CD4-positive, CD25-positive, alpha-beta regulatory T cell (primary cell): Measurements from ENCODE around the gene ARHGEF28. TPM values are rescaled to one million over a fixed set of nuclear protein-coding genes. Genes with fewer than 3 reads are reported as not detected.

ENCODE experiments used
- ATAC-seq, 2 donors: fragments of 150-1000 bp; cut with Tn5 transposase; one replicate each; pipeline ENCODE4 v1.10.0; 2021; ENCODE audit warnings: low read depth in 2 of 2, moderate number of reproducible peaks in 2 of 2, moderate library complexity in 1 of 2
- DNase-seq, 3 donors: peaks; one replicate each; pipeline versions ENCODE4 v3.0.0 to v3.0.0-alpha.2; 2012 to 2022; ENCODE audit warnings: mixed read lengths in 1 of 3
- H3K27ac ChIP-seq: one replicate; pipeline ENCODE4 v1.7.0; 2013; ENCODE audit warnings: mild to moderate bottlenecking, low read length; ENCODE audit not compliant: insufficient read depth, poor library complexity, severe bottlenecking
- H3K27me3 ChIP-seq: one replicate; pipeline ENCODE4 v1.7.0; 2013; ENCODE audit warnings: low read length; ENCODE audit not compliant: control insufficient read depth, insufficient read depth
- H3K36me3 ChIP-seq: one replicate; pipeline ENCODE4 v1.7.0; 2013; ENCODE audit warnings: mild to moderate bottlenecking, low read length, moderate library complexity; ENCODE audit not compliant: control insufficient read depth, insufficient read depth
- H3K4me1 ChIP-seq: 2 replicates; pipeline ENCODE4 v1.7.0; 2013; ENCODE audit warnings: mild to moderate bottlenecking, low read length; ENCODE audit not compliant: insufficient read depth, control insufficient read depth, poor library complexity, severe bottlenecking
- H3K4me3 ChIP-seq: one replicate; pipeline ENCODE4 v1.7.0; 2013; ENCODE audit warnings: low read depth, mild to moderate bottlenecking, low read length, moderate library complexity
- H3K9me3 ChIP-seq, 2 experiments: 1 replicate in 1 of 2; 2 replicates in 1 of 2; pipeline ENCODE4 v1.7.0; 2013; ENCODE audit warnings: low read length in 2 of 2, mild to moderate bottlenecking in 1 of 2, moderate library complexity in 1 of 2; ENCODE audit not compliant: control insufficient read depth in 2 of 2
- H3K27ac Mint-ChIP-seq, 3 donors: one replicate each; pipeline ENCODE4 v1.8.0; 2020 to 2022; ENCODE audit warnings: mild to moderate bottlenecking in 3 of 3, mixed read lengths in 3 of 3, moderate library complexity in 2 of 3
- H3K27me3 Mint-ChIP-seq: one replicate; pipeline ENCODE4 v1.8.0; 2022; ENCODE audit warnings: mild to moderate bottlenecking, mixed read lengths
- H3K36me3 Mint-ChIP-seq: one replicate; pipeline ENCODE4 v1.8.0; 2020; ENCODE audit warnings: mixed read lengths
- H3K4me1 Mint-ChIP-seq, 4 donors: one replicate each; pipeline ENCODE4 v1.8.0; 2020 to 2022; ENCODE audit warnings: mixed read lengths in 4 of 4, mild to moderate bottlenecking in 1 of 4
- H3K4me3 Mint-ChIP-seq, 4 donors: one replicate each; pipeline ENCODE4 v1.8.0; 2020 to 2022; ENCODE audit warnings: mild to moderate bottlenecking in 4 of 4, mixed read lengths in 4 of 4, moderate library complexity in 3 of 4
- H3K9me3 Mint-ChIP-seq, 7 donors: one replicate each; pipeline ENCODE4 v1.8.0; 2020 to 2022; ENCODE audit warnings: mixed read lengths in 7 of 7, mild to moderate bottlenecking in 3 of 7, moderate library complexity in 2 of 7
- polyA plus RNA-seq, 4 donors: library from polyadenylated mRNA; unstranded; fragments of 300-500 nt; fragmentation: Illumina TruSeq; gene quantifications; one replicate each; pipeline ENCODE4 v1.2.3, GENCODE V29; 2021
- total RNA-seq: library from RNA; stranded (reverse); gene quantifications from one replicate; pipeline ENCODE4 v1.2.3, GENCODE V29; 2022

The ARHGEF28 gene
- total and polyA plus RNA-seq, 5 donors from 2014 or later, result not detected

DNA sequence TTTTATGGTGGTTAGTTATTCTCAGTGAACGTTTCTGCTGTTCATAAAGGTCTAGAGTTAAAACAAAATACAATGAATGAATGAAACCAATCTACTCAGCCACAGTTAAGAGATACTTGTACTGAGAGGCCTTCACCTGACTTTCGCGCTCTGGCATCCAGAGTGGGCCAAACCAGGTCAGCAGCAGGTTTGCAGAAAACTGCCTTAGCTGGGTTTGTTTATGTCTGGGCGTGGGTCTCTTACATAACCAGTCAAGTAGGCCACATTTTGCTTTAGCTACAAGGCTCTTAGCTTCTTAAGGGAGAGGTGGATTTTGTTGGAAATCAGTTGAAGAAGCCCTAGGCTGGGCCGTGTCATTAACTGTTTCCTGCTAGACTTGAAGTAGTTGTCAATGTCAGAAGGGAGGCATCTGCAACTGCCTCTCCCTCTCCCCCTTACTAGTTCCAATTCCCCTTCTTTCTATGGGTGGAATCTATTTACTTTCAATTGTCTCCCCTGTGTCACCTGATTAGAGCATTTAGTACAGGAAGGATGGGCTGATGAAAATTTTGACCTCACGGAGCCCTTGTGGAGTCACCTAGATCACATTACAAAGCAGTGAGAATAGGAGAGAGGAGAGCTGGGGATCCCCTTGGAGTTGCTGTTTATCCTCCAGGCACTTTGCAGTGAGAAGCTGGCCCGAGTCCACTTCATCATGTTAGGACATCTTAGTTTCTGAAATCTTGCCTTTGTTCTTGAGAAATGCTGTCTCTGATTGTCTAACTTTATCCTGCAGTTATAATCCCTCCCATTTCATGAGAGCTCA lies 200.5 kb downstream of the ARHGEF28 start:
- Histone ChIP-seq H3K27ac (no peak overlapping the region), H3K4me1 (no peaks in the 10 kb centered on the region), H3K4me3 (no peak overlapping the region), H3K36me3 (no peaks in the 10 kb centered on the region), H3K27me3 (peaks cover 5% of the 10 kb centered on the region), H3K9me3 (no peaks in the 10 kb centered on the region)
- Mint-ChIP-seq H3K4me3 (no peak overlapping the region), H3K36me3 (no peaks in the 10 kb centered on the region), H3K27me3 (no peaks in the 10 kb centered on the region), H3K27ac (no peak overlapping the region), H3K4me1 (no peaks in the 10 kb centered on the region), H3K9me3 (peaks cover 0 to 1% (median 0%) of the 10 kb centered on the region in 7 donors)
- no peak for DNase-seq
- no peak for ATAC-seq

DNA sequence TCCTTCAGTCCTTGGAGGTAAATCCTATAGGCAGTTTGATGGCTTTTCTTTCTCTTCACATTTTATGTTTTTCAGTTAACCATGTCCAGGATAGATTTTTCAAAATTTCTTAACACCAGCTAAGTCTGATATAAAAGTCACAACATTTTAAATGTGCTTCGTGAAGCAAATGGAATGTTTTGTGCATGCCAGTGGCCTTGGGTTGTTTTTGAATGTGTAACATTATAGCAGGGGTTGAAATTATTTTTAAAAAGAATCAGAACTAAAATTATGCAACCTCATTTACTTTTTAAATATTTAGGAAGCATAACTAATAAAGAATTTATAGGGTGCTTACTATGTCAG lies 201.1 kb downstream of the ARHGEF28 start:
- ATAC-seq (no peak), DNase-seq (no peak)
- H3K9me3 Mint-ChIP-seq, result peaks cover 0 to 1% (median 0%) of the 10 kb centered on the region in 7 donors
- Histone ChIP-seq H3K4me3 (no peak overlapping the region), H3K27ac (no peak overlapping the region), H3K36me3 (no peaks in the 10 kb centered on the region), H3K4me1 (no peaks in the 10 kb centered on the region), H3K9me3 (no peaks in the 10 kb centered on the region), H3K27me3 (peaks cover 5% of the 10 kb centered on the region)
- no peak overlapping the region for H3K27ac Mint-ChIP-seq
- no peaks in the 10 kb centered on the region for H3K36me3 Mint-ChIP-seq
- H3K27me3 Mint-ChIP-seq, result no peaks in the 10 kb centered on the region
- H3K4me1 Mint-ChIP-seq, result no peaks in the 10 kb centered on the region
- no peak overlapping the region for H3K4me3 Mint-ChIP-seq

DNA sequence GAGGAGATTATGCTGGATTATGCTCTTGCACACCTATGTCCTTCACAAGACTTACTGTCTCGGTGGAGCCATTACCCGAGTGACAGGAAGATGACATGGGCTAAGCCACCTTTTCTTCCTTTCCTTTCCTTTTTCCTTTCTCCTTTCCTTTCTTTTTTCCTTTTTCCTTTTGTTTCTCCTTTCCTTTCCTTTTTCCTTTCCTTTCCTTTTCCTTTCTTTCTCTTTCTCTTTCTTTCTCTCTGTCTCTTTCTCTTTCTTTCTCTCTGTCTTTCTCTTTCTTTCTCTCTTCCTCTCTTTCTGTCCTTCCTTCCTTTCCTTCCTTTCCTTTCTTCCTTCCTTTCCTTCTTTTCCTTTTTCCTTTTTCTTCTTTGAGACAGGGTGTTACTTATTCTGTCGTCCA lies 202.5 kb downstream of the ARHGEF28 start:
- Mint-ChIP-seq H3K4me1 (no peaks in the 10 kb centered on the region), H3K9me3 (peaks cover 0 to 1% (median 0%) of the 10 kb centered on the region in 7 donors), H3K27me3 (no peaks in the 10 kb centered on the region), H3K4me3 (no peak overlapping the region), H3K27ac (no peak overlapping the region), H3K36me3 (no peaks in the 10 kb centered on the region)
- Histone ChIP-seq H3K9me3 (no peaks in the 10 kb centered on the region), H3K4me3 (no peak overlapping the region), H3K27me3 (peaks cover 3% of the 10 kb centered on the region), H3K27ac (no peak overlapping the region), H3K36me3 (no peaks in the 10 kb centered on the region), H3K4me1 (no peaks in the 10 kb centered on the region)
- ATAC-seq (no peak), DNase-seq (no peak)

DNA sequence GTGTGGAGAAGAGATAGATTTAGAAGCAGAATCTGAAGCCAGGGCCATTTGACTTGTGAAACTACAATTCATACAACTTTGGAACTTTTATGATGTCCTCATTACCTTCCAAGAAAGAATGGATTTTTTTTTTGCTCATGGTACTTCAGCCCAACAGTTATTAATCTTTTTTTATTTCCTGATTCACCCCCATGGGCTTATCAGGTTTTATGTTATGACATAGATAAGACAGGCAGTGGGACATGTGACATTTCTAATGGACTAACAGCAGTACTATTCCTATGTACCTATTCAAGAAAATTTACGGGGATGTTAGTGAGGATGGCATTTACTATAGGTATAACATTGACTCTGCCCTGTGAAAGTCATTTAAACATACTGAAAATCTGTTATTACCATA lies 204.7 kb downstream of the ARHGEF28 start:
- no peaks in the 10 kb centered on the region for H3K4me1 Mint-ChIP-seq
- no peaks in the 10 kb centered on the region for H3K9me3 ChIP-seq
- H3K27me3 Mint-ChIP-seq, result peaks cover 3% of the 10 kb centered on the region
- H3K27me3 ChIP-seq, result peaks cover 3% of the 10 kb centered on the region
- peaks cover 0 to 1% (median 0%) of the 10 kb centered on the region in 7 donors for H3K9me3 Mint-ChIP-seq
- no peak overlapping the region for H3K4me3 ChIP-seq
- H3K4me3 Mint-ChIP-seq, result no peak overlapping the region
- no peaks in the 10 kb centered on the region for H3K36me3 Mint-ChIP-seq
- H3K27ac ChIP-seq, result no peak overlapping the region
- DNase-seq (no peak), ATAC-seq (no peak)
- H3K4me1 ChIP-seq, result no peaks in the 10 kb centered on the region
- no peak overlapping the region for H3K27ac Mint-ChIP-seq
- no peaks in the 10 kb centered on the region for H3K36me3 ChIP-seq

DNA sequence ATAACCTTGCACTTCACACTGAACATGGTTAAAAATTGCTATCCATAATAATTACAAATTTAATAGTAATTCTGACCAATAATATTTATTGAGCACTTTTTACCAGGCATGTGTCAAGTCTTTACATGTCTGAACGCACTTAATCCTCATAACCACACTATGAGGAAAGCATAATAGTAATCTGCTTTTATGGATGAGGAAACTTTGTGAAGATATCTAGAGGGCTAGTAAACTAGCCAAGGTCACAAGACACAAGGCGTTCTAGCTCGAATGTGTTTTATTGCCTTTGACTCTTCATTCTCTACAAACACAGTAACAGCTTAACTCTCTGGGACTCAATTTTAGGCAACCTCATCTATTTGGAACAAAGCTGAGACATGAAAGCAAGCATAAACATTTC lies 205.1 kb downstream of the ARHGEF28 start:
- Mint-ChIP-seq H3K4me3 (no peak overlapping the region), H3K27ac (no peak overlapping the region)

DNA sequence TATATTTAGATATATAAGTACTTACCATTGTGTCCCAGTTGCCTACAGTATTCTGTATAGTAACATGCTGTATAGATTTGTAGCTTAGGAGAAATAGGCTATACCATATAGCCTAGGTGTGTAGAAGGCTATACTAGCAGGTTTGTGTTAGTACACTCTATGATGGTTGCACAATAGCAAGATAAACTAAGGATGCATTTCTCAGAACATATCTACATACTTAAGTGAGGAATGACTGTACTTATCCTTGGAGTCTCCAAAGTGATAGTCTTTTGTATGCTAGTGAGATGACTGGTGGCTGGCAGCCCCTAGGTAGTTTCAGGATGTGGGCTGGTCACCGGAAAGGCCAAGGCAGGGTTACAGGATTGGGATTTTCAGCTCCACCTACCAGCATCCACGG lies 208.7 kb downstream of the ARHGEF28 start:
- Histone ChIP-seq H3K4me1 (no peaks in the 10 kb centered on the region), H3K36me3 (no peaks in the 10 kb centered on the region), H3K9me3 (no peaks in the 10 kb centered on the region), H3K27ac (no peak overlapping the region), H3K27me3 (no peaks in the 10 kb centered on the region), H3K4me3 (no peak overlapping the region)
- no peak overlapping the region for H3K4me3 Mint-ChIP-seq
- H3K27me3 Mint-ChIP-seq, result peaks cover 14% of the 10 kb centered on the region
- no peak overlapping the region for H3K27ac Mint-ChIP-seq
- no peak for DNase-seq
- H3K9me3 Mint-ChIP-seq, result peaks cover 0 to 5% (median 0%) of the 10 kb centered on the region in 7 donors
- H3K4me1 Mint-ChIP-seq, result no peaks in the 10 kb centered on the region
- ATAC-seq, result no peak
- H3K36me3 Mint-ChIP-seq, result no peaks in the 10 kb centered on the region

More for the DNA sequence above, 205.1 kb downstream of the ARHGEF28 start:
- no peaks in the 10 kb centered on the region for H3K36me3 Mint-ChIP-seq
- DNase-seq, result no peak
- Histone ChIP-seq H3K27me3 (peaks cover 3% of the 10 kb centered on the region), H3K4me3 (no peak overlapping the region), H3K36me3 (no peaks in the 10 kb centered on the region), H3K4me1 (no peaks in the 10 kb centered on the region), H3K27ac (no peak overlapping the region), H3K9me3 (no peaks in the 10 kb centered on the region)
- H3K4me1 Mint-ChIP-seq, result no peaks in the 10 kb centered on the region
- peaks cover 4% of the 10 kb centered on the region for H3K27me3 Mint-ChIP-seq
- H3K9me3 Mint-ChIP-seq, result peaks cover 0 to 1% (median 0%) of the 10 kb centered on the region in 7 donors
- ATAC-seq, result no peak

DNA sequence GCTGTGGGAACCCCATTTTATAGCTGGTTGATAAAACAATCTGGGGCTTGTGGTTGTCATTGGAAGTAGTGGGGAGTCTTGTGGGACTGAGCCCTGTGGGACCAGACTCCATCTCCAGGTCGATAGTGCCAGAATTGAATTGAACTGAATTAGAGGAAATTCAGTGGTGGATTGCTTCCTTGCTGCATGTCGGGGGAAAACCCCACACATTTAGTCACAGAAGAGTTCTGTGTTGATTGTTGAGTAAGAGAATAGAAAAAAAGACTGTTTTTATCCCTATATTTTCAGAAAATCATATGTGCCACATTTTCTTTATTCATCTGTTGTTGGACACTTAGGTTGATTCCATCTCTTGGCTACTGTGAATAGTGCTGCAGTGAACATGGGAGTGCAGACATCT lies 209.7 kb downstream of the ARHGEF28 start:
- Mint-ChIP-seq H3K4me3 (no peak overlapping the region), H3K4me1 (no peaks in the 10 kb centered on the region), H3K9me3 (peaks cover 0 to 5% (median 0%) of the 10 kb centered on the region in 7 donors), H3K36me3 (no peaks in the 10 kb centered on the region), H3K27me3 (peaks cover 21% of the 10 kb centered on the region), H3K27ac (no peak overlapping the region)
- no peak overlapping the region for H3K27ac ChIP-seq
- ATAC-seq (no peak), DNase-seq (no peak)
- H3K4me1 ChIP-seq, result no peaks in the 10 kb centered on the region
- H3K36me3 ChIP-seq, result no peaks in the 10 kb centered on the region
- no peaks in the 10 kb centered on the region for H3K27me3 ChIP-seq
- H3K9me3 ChIP-seq, result no peaks in the 10 kb centered on the region
- H3K4me3 ChIP-seq, result no peak overlapping the region

DNA sequence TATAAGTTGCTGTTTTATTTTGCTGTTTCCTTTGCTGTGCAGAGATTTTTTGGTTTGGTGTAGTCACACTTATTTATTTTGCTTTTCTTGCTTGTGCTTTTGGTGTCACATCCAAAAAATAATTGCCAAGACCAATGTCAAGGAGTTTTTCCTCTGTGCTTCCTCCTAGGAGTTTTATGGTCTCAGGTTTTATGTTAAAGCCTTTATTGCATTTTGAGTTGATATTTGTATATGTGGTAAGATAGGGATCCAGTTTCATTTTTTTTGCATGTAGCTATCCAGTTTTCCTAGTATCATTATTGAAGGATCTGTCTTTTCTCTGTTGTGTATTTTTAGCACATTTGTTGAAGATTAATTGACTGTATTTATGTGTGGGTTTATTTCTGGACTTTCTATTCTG lies 210.6 kb downstream of the ARHGEF28 start:
- peaks cover 27% of the 10 kb centered on the region for H3K27me3 Mint-ChIP-seq

More for the DNA sequence above, 210.6 kb downstream of the ARHGEF28 start:
- no peak for ATAC-seq
- H3K27me3 ChIP-seq, result no peaks in the 10 kb centered on the region
- H3K27ac ChIP-seq, result no peak overlapping the region
- Mint-ChIP-seq H3K27ac (no peak overlapping the region), H3K4me3 (no peak overlapping the region), H3K4me1 (no peaks in the 10 kb centered on the region), H3K36me3 (no peaks in the 10 kb centered on the region), H3K9me3 (peaks cover 0 to 5% (median 0%) of the 10 kb centered on the region in 7 donors)
- H3K36me3 ChIP-seq, result no peaks in the 10 kb centered on the region
- no peaks in the 10 kb centered on the region for H3K4me1 ChIP-seq
- no peaks in the 10 kb centered on the region for H3K9me3 ChIP-seq
- DNase-seq, result no peak
- H3K4me3 ChIP-seq, result no peak overlapping the region
